CD14-positive monocyte (primary cell): ENCODE results near the gene TNFRSF12A. TPM values are rescaled to one million over a fixed set of nuclear protein-coding genes. Genes with fewer than 3 reads are reported as not detected.

Experiments used
- DNase-seq, 3 donors: peaks; one replicate each; pipeline ENCODE4 v3.0.0-alpha.2; 2011 to 2022
- H2AFZ ChIP-seq: 2 replicates; pipeline ENCODE4 v1.6.0; 2012; ENCODE audit warnings: mild to moderate bottlenecking, low read depth, low read length, inconsistent platforms; ENCODE audit not compliant: insufficient read depth, poor library complexity, severe bottlenecking
- H3K27ac ChIP-seq, 2 donors: 1 replicate in 1 of 2; 2 replicates in 1 of 2; pipeline ENCODE4 v1.5.1; 2012 to 2013; ENCODE audit warnings: low read length in 2 of 2, control low read depth in 1 of 2, inconsistent platforms in 1 of 2, low read depth in 1 of 2, mild to moderate bottlenecking in 1 of 2
- H3K27me3 ChIP-seq, 2 donors: one replicate each; pipeline versions ENCODE4 v1.6.0 to v1.6.1; 2011 to 2013; ENCODE audit warnings: low read length in 2 of 2; ENCODE audit not compliant: control insufficient read depth in 2 of 2, insufficient read depth in 2 of 2
- H3K36me3 ChIP-seq, 2 donors: replicated peaks in 1 of 2; 1 replicate in 1 of 2; 2 replicates in 1 of 2; pipeline versions ENCODE4 v1.5.1 to v1.6.1; 2012 to 2013; ENCODE audit warnings: low read length in 2 of 2, control low read depth in 1 of 2, inconsistent platforms in 1 of 2, mild to moderate bottlenecking in 1 of 2; ENCODE audit not compliant: insufficient read depth in 2 of 2, control insufficient read depth in 1 of 2
- H3K4me1 ChIP-seq, 2 donors: 1 replicate in 1 of 2; 2 replicates in 1 of 2; pipeline versions ENCODE4 v1.5.1 to v1.6.1; 2012 to 2013; ENCODE audit warnings: low read length in 2 of 2, control low read depth in 1 of 2, inconsistent platforms in 1 of 2, mild to moderate bottlenecking in 1 of 2, moderate library complexity in 1 of 2; ENCODE audit not compliant: insufficient read depth in 2 of 2, control insufficient read depth in 1 of 2
- H3K4me2 ChIP-seq: replicated peaks from 2 replicates; pipeline ENCODE3; 2012; ENCODE audit warnings: low read length, moderate library complexity, mild to moderate bottlenecking; ENCODE audit not compliant: poor library complexity, severe bottlenecking; ENCODE audit errors: extremely low read depth
- H3K4me3 ChIP-seq, 3 experiments: fragments of 200-600 bp in 1 of 3; sonication (generic) in 1 of 3; replicated peaks in 1 of 3; 1 replicate in 2 of 3; 2 replicates in 1 of 3; pipeline ENCODE4 v1.5.1; 2011 to 2013; ENCODE audit warnings: low read length in 3 of 3, mild to moderate bottlenecking in 3 of 3, control low read depth in 2 of 3, low read depth in 2 of 3, inconsistent platforms in 1 of 3, moderate library complexity in 1 of 3
- H3K79me2 ChIP-seq: 2 replicates; pipeline ENCODE4 v1.6.0; 2012; ENCODE audit warnings: mild to moderate bottlenecking, control low read depth, inconsistent platforms, low read length, moderate library complexity; ENCODE audit not compliant: insufficient read depth
- H3K9ac ChIP-seq: 2 replicates; pipeline ENCODE4 v1.6.0; 2017; ENCODE audit warnings: low read length, mild to moderate bottlenecking; ENCODE audit not compliant: insufficient read depth, poor library complexity, severe bottlenecking
- H3K9me3 ChIP-seq, 2 donors: replicated peaks in 1 of 2; 1 replicate in 1 of 2; 2 replicates in 1 of 2; pipeline versions ENCODE4 v1.5.1 to v1.6.1; 2012 to 2013; ENCODE audit warnings: low read length in 2 of 2, control low read depth in 1 of 2; ENCODE audit not compliant: control insufficient read depth in 1 of 2, insufficient read depth in 1 of 2
- H4K20me1 ChIP-seq: 2 replicates; pipeline ENCODE4 v1.6.0; 2012; ENCODE audit warnings: mild to moderate bottlenecking, low read length, control low read depth, moderate library complexity; ENCODE audit not compliant: insufficient read depth
- H3K27ac Mint-ChIP-seq, 7 donors: one replicate each; pipeline ENCODE4 v1.8.0; 2020; ENCODE audit warnings: mild to moderate bottlenecking in 7 of 7, mixed read lengths in 7 of 7, moderate library complexity in 6 of 7, inconsistent platforms in 2 of 7
- H3K27me3 Mint-ChIP-seq, 3 donors: one replicate each; pipeline ENCODE4 v1.8.0; 2021 to 2022; ENCODE audit warnings: low read depth in 3 of 3, mild to moderate bottlenecking in 3 of 3, mixed read lengths in 3 of 3, moderate library complexity in 3 of 3, inconsistent platforms in 1 of 3
- H3K36me3 Mint-ChIP-seq, 2 donors: one replicate each; pipeline ENCODE4 v1.8.0; 2020; ENCODE audit warnings: mixed read lengths in 2 of 2, inconsistent platforms in 1 of 2, mild to moderate bottlenecking in 1 of 2
- H3K4me1 Mint-ChIP-seq: one replicate; pipeline ENCODE4 v1.8.0; 2020; ENCODE audit warnings: mild to moderate bottlenecking, mixed read lengths
- H3K4me3 Mint-ChIP-seq, 2 donors: one replicate each; pipeline ENCODE4 v1.8.0; 2020; ENCODE audit warnings: mild to moderate bottlenecking in 2 of 2, mixed read lengths in 2 of 2, moderate library complexity in 1 of 2
- H3K9me3 Mint-ChIP-seq, 7 donors: one replicate each; pipeline ENCODE4 v1.8.0; 2020 to 2022; ENCODE audit warnings: mixed read lengths in 7 of 7, mild to moderate bottlenecking in 6 of 7, moderate library complexity in 6 of 7, inconsistent platforms in 2 of 7
- CTCF ChIP-seq: fragments of 200-600 bp; IDR thresholded peaks from one replicate; pipeline ENCODE4 v1.8.0; 2022; ENCODE audit warnings: antibody characterized with exemption, mild to moderate bottlenecking
- WGBS: methylation state at CpG from one replicate; pipeline ENCODE4 v1.1.5; 2013; ENCODE audit warnings: missing lambda C conversion rate; ENCODE audit not compliant: insufficient coverage; 5-methylcytosine and 5-hydroxymethylcytosine counted together
- intact Hi-C, 2 donors: fragments of 100-400 bp; cut with micrococcal nuclease; formaldehyde crosslinking; loops; one replicate each; pipeline versions ENCODE4 v1.15.0 to v1.15.1; 2023
- polyA plus RNA-seq, 3 donors: library from polyadenylated mRNA; depleted of rRNA in 1 of 3; unstranded in 2 of 3; stranded (reverse) in 1 of 3; fragments of 300-500 nt in 2 of 3; fragments of >200 nt in 1 of 3; fragmentation: Illumina TruSeq in 2 of 3; gene quantifications; 1 replicate in 2 of 3; 2 replicates in 1 of 3; pipeline ENCODE4 v1.2.3, GENCODE V29; 2012 to 2021

TNFRSF12A gene
- polyA plus RNA-seq, 3 donors, result 2.9 to 6.2 (median 5.7) TPM

GRCh38 chr16:2980227-2981176 lies 39.7 kb upstream of the TNFRSF12A start, which contains the start of gene PKMYT1:
Gene PKMYT1 (minus strand): TSS chr16:2980446. CDS start chr16:2979657, 789 bp downstream.
- H3K4me1 ChIP-seq, result peaks cover 22 to 29% of the 10 kb centered on the region in 2 donors
- DNase-seq, result peak; percentile 82 to 86 (median 85)
- H3K9ac ChIP-seq, result peak within 1 kb of the TSS; percentile 89
- no peaks in the 10 kb centered on the region for H3K9me3 ChIP-seq
- TF ChIP-seq CTCF, result no peak
- no peaks in the 10 kb centered on the region for H3K36me3 ChIP-seq
- Mint-ChIP-seq H3K27me3 (peaks cover 3 to 9% (median 4%) of the 10 kb centered on the region in 3 donors), H3K27ac (peak within 1 kb of the TSS; percentile 71 to 90 (median 85)), H3K36me3 (peaks cover 0 to 10% of the 10 kb centered on the region in 2 donors), H3K4me1 (peaks cover 28% of the 10 kb centered on the region), H3K9me3 (no peaks in the 10 kb centered on the region), H3K4me3 (peak within 1 kb of the TSS; percentile 81 to 85)
- H3K79me2 ChIP-seq, result peaks cover 11% of the 10 kb centered on the region
- H4K20me1 ChIP-seq, result no peaks in the 10 kb centered on the region
- H3K27ac ChIP-seq, result peak within 1 kb of the TSS; percentile 48 to 74
- intact Hi-C loops, result no loop called here
- H3K4me2 ChIP-seq, result peak within 1 kb of the TSS; percentile 99
- no peaks in the 10 kb centered on the region for H3K27me3 ChIP-seq
- WGBS, result 1% methylated on average over 86 of the region's 91 CpGs
- H3K4me3 ChIP-seq, result peak within 1 kb of the TSS; percentile 65 to 92 (median 86)
- H2AFZ ChIP-seq, result peak within 1 kb of the TSS; percentile 83

GRCh38 chr16:2981177-2981898 lies 38.8 kb upstream of the TNFRSF12A start:
- peaks cover 22 to 29% of the 10 kb centered on the region in 2 donors for H3K4me1 ChIP-seq
- H2AFZ ChIP-seq, result peak overlapping the region; percentile 83
- intact Hi-C loops, result no loop called here
- peaks cover 3 to 9% (median 4%) of the 10 kb centered on the region in 3 donors for H3K27me3 Mint-ChIP-seq
- H4K20me1 ChIP-seq, result no peaks in the 10 kb centered on the region
- peaks cover 0 to 3% of the 10 kb centered on the region in 2 donors for H3K36me3 Mint-ChIP-seq
- no peaks in the 10 kb centered on the region for H3K36me3 ChIP-seq
- H3K4me1 Mint-ChIP-seq, result peaks cover 28% of the 10 kb centered on the region
- peak overlapping the region; percentile 99 for H3K4me2 ChIP-seq
- no peaks in the 10 kb centered on the region for H3K9me3 Mint-ChIP-seq
- no peaks in the 10 kb centered on the region for H3K27me3 ChIP-seq
- no peak for TF ChIP-seq CTCF
- peak overlapping the region; percentile 25 to 90 (median 82) for H3K27ac Mint-ChIP-seq
- H3K27ac ChIP-seq, result peak overlapping the region; percentile 48 to 74
- H3K9me3 ChIP-seq, result no peaks in the 10 kb centered on the region
- H3K79me2 ChIP-seq, result peaks cover 11% of the 10 kb centered on the region
- no peak for DNase-seq
- peak overlapping the region; percentile 81 to 85 for H3K4me3 Mint-ChIP-seq
- peak overlapping the region in 2 of 3 experiments; percentile 86 to 92 for H3K4me3 ChIP-seq
- 85% methylated on average over 25 of the region's 33 CpGs for WGBS
- H3K9ac ChIP-seq, result peak overlapping the region; percentile 89
